HG02610 (cell line): ENCODE data around the gene RBM15B.

Experiments used
- ATAC-seq: cut with Tn5 transposase; IDR thresholded peaks from one replicate; pipeline ENCODE4 v1.9.1; 2021; ENCODE audit warnings: mild to moderate bottlenecking, moderate library complexity; ENCODE audit not compliant: unreplicated experiment

RBM15B gene

GRCh38 chr3:51436998-51437639 lies 46.0 kb downstream of the RBM15B start:
- ATAC-seq, result no peak

GRCh38 chr3:51441282-51442030 lies 50.4 kb downstream of the RBM15B start:
- ATAC-seq, result no peak

- no peak for ATAC-seq
Observed at GRCh38 chr3:51445544-51446280, 54.6 kb downstream of the RBM15B start.
